ENCODE measurements around the gene FGFBP2.

Gene FGFBP2

DNA sequence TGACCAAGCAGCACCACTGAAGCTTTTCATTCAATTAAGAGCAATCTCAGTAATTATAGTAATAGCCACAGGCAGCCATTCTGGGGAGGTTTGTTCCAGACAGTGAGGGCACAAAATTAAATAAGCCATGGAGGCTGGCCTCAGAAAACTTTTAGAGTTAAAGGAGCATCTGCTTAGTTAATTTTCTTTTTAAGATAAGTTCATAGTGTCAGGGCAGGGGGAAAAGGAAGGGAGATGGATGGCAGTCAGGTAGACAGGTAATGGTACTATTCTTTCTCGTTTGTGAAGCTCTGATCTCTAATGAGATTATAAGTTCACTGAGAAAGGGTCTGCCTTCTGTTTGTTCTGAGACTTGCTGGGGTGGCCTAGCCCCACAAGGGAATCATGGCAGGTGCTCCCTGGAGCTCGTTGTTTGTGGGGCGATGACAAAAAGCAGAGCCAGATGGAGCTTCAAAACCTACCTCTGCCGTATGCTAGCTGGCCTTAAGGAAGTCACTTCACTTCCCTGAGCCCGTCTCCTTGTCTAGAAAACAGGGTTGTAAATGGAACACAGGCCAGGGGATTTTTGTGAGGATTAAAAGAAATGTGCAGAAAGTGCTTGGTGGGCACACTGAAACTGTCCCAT, 44.6 kb upstream of the FGFBP2 start:
- H3K36me3 ChIP-seq (ENCODE audit: control insufficient read depth, low read length) = no peaks in the 10 kb centered on the region
- H3K4me2 ChIP-seq (ENCODE audit: low read length) = no peak overlapping the region
- TF ChIP-seq EZH2phosphoT487 (IDR thresholded peaks at IDR 0.05; ENCODE audit: borderline replicate concordance, low read length) = no peak
- TF ChIP-seq, protein P1, sequence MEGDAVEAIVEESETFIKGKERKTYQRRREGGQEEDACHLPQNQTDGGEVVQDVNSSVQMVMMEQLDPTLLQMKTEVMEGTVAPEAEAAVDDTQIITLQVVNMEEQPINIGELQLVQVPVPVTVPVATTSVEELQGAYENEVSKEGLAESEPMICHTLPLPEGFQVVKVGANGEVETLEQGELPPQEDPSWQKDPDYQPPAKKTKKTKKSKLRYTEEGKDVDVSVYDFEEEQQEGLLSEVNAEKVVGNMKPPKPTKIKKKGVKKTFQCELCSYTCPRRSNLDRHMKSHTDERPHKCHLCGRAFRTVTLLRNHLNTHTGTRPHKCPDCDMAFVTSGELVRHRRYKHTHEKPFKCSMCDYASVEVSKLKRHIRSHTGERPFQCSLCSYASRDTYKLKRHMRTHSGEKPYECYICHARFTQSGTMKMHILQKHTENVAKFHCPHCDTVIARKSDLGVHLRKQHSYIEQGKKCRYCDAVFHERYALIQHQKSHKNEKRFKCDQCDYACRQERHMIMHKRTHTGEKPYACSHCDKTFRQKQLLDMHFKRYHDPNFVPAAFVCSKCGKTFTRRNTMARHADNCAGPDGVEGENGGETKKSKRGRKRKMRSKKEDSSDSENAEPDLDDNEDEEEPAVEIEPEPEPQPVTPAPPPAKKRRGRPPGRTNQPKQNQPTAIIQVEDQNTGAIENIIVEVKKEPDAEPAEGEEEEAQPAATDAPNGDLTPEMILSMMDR (IDR thresholded peaks at IDR 0.05; ENCODE audit: low read depth, low read length, poor library complexity, severe bottlenecking) = no peak

DNA sequence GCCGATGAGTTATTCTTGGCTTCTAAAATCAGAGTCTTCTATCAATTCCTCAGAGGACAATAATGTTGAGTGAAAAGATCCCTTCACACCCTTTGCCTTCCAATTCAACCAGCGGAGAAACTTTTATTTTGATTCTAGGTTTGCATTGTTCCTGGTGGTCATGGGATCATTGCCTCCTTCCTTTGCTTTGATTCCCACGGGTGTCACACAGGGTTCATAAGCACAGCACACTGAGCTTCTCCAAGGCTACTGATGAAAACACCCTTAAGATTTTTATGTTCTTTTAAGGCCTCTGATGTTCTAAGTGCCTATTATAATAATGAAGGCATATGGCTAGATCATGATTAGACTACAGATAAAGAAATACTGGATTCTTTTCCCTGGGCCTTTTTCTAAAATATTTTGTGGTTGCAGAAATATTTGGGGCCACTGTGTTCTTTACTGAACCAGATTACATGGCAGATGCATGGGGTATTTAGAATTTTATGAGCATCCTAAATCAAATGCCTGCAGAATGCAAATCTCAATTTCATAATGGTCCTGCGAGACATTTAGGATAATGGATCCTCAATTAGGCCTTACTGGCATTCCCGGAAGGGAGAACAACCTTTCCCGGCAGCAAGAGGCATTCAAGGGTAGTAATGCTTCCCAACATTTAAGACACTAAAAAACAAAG, 43.9 kb upstream of the FGFBP2 start:
- no peaks in the 10 kb centered on the region for H3K36me3 ChIP-seq (ENCODE audit: control insufficient read depth, low read length)
- peaks cover 14% of the 10 kb centered on the region; the same call in 1 of the 2 replicates for H3K27me3 ChIP-seq (ENCODE audit: control insufficient read depth, low read length)
- no peaks in the 10 kb centered on the region for H3K9me3 ChIP-seq (ENCODE audit: control insufficient read depth, insufficient read depth, low read length)
- no peaks in the 10 kb centered on the region for H3K9me2 ChIP-seq (replicated peaks; ENCODE audit: control insufficient read depth, low read length)
- H4K20me1 ChIP-seq (ENCODE audit: control insufficient read depth, insufficient read depth, low read depth, low read length) = no peaks in the 10 kb centered on the region
- no peaks in the 10 kb centered on the region for H3K4me1 ChIP-seq (ENCODE audit: control insufficient read depth, low read length)
- TF ChIP-seq EZH2phosphoT487 (IDR thresholded peaks at IDR 0.05; ENCODE audit: borderline replicate concordance, low read length) = no peak
- TF ChIP-seq, protein P1 (IDR thresholded peaks at IDR 0.05; ENCODE audit: low read depth, low read length, poor library complexity, severe bottlenecking) = no peak
- no peak overlapping the region for H3K4me2 ChIP-seq (ENCODE audit: low read length)
- no peak overlapping the region for H3K4me3 ChIP-seq (ENCODE audit: low read length)
- no peak overlapping the region for H3K27ac ChIP-seq (ENCODE audit: low read depth, low read length)
- H3K79me2 ChIP-seq (ENCODE audit: control insufficient read depth, low read length) = no peaks in the 10 kb centered on the region
- H3F3A ChIP-seq (ENCODE audit: control insufficient read depth, insufficient read depth) = no peaks in the 10 kb centered on the region

More for the DNA sequence above, 44.6 kb upstream of the FGFBP2 start:
- no peaks in the 10 kb centered on the region for H3K4me1 ChIP-seq (ENCODE audit: control insufficient read depth, low read length)
- no peaks in the 10 kb centered on the region for H3F3A ChIP-seq (ENCODE audit: control insufficient read depth, insufficient read depth)
- H3K27ac ChIP-seq (ENCODE audit: low read depth, low read length) = no peak overlapping the region
- H3K27me3 ChIP-seq (ENCODE audit: control insufficient read depth, low read length) = peaks cover 9% of the 10 kb centered on the region; the same call in 1 of the 2 replicates
- no peaks in the 10 kb centered on the region for H3K9me3 ChIP-seq (ENCODE audit: control insufficient read depth, insufficient read depth, low read length)
- H3K4me3 ChIP-seq (ENCODE audit: low read length) = no peak overlapping the region
- no peaks in the 10 kb centered on the region for H3K9me2 ChIP-seq (replicated peaks; ENCODE audit: control insufficient read depth, low read length)
- no peaks in the 10 kb centered on the region for H3K79me2 ChIP-seq (ENCODE audit: control insufficient read depth, low read length)
- H4K20me1 ChIP-seq (ENCODE audit: control insufficient read depth, insufficient read depth, low read depth, low read length) = no peaks in the 10 kb centered on the region

GRCh38 chr4:16005676-16006075, 42.7 kb upstream of the FGFBP2 start:
- Histone ChIP-seq H3K9me3 (ENCODE audit: control insufficient read depth, insufficient read depth, low read length) (no peaks in the 10 kb centered on the region), H3K79me2 (ENCODE audit: control insufficient read depth, low read length) (no peaks in the 10 kb centered on the region), H3K36me3 (ENCODE audit: control insufficient read depth, low read length) (no peaks in the 10 kb centered on the region)

More at GRCh38 chr4:16005676-16006075, 42.7 kb upstream of the FGFBP2 start:
- H3F3A ChIP-seq (ENCODE audit: control insufficient read depth, insufficient read depth) = no peaks in the 10 kb centered on the region
- no peaks in the 10 kb centered on the region for H4K20me1 ChIP-seq (ENCODE audit: control insufficient read depth, insufficient read depth, low read depth, low read length)
- no peak overlapping the region for H3K4me2 ChIP-seq (ENCODE audit: low read length)
- no peak overlapping the region for H3K4me3 ChIP-seq (ENCODE audit: low read length)
- no peak overlapping the region for H3K27ac ChIP-seq (ENCODE audit: low read depth, low read length)
- no peaks in the 10 kb centered on the region for H3K4me1 ChIP-seq (ENCODE audit: control insufficient read depth, low read length)
- no peaks in the 10 kb centered on the region for H3K9me2 ChIP-seq (replicated peaks; ENCODE audit: control insufficient read depth, low read length)
- no peak for TF ChIP-seq EZH2phosphoT487 (IDR thresholded peaks at IDR 0.05; ENCODE audit: borderline replicate concordance, low read length)
- TF ChIP-seq, protein P1 (IDR thresholded peaks at IDR 0.05; ENCODE audit: low read depth, low read length, poor library complexity, severe bottlenecking) = no peak
- H3K27me3 ChIP-seq (ENCODE audit: control insufficient read depth, low read length) = peaks cover 14% of the 10 kb centered on the region; the same call in 1 of the 2 replicates

All from DOHH2 (cell line).